ENCODE results near the gene PLA2G6.

PLA2G6 gene

DNA sequence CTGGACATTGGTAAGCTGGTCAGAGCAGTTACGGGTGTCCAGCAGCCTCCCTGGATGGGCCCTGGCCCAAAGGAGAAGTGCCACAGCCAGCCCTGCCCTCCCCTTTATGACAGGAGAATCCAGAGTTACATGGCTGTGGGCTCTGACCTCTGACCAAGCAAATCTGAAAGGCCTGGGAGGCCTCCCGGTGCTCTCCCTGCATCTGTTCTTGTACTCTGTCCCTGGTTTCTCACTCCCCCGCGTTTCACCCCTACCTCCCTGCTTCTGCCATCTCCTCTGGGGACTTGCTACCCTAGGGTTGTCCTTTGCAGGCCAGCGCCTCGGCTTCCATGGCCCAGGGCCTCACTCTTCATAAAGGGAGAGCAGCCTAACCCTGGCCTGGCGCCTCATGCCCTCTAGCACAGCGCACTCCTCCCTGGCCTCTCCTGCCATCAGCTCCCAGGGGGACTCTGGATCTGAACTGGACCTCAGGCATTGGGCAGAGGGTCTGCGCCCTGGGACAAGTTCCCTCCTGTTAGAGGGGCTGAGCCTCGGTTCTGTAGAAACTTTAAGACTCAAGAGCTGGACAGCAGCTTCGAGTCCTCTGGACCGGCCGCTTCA, 113.8 kb downstream of the PLA2G6 start:
- DNase-seq: no peak

DNA sequence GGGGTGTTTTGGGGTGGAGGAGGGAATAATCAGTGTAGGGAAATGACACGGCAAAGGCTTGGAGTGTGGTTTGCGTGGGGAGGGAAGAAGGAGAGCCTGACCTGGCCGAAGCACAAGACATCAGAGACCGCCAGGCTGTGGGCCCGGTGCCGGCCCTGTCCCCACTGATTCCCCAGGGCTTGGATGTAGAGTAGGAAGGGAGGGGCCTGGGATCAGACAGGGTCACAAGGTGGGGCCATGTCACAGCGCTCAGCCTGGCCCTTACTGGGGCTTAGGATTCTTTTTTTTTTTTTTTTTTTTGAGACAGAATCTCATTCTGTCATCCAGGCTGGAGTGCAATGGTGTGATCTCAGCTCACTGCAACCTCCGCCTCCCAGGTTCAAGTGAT, 114.6 kb downstream of the PLA2G6 start:
- no peak for DNase-seq

DNA sequence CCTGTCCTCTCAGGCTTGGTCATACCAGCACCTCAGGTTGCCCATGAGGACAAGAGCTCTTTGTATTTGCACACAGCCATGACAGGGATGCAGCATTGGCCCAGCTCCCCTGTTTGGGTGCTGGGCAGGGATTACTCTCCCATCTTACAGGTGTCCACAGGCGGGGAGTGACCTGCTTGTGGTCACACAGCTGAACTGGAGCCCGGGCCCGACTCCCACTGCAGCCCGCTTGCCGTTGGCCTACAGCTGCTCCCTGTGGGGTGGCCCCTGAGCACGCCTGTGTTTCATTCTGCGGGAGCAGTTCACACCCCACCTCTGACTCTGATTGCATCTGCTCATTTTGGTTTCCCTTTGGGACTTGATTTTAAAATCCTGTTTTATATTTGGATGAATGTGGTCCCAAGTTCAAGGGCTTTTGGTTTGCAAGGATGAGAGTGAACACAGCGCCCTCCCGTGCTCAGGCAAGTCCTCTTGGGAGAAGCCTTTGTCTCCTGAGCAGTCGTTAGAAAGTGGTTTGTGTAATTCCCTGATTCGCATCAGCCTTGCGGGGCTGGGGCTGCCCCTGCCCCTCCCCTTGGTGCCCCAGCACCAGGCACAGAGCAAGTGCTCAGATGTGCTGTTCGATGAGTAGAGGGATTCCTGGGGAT, 115.1 kb downstream of the PLA2G6 start:
- DNase-seq: no peak

DNA sequence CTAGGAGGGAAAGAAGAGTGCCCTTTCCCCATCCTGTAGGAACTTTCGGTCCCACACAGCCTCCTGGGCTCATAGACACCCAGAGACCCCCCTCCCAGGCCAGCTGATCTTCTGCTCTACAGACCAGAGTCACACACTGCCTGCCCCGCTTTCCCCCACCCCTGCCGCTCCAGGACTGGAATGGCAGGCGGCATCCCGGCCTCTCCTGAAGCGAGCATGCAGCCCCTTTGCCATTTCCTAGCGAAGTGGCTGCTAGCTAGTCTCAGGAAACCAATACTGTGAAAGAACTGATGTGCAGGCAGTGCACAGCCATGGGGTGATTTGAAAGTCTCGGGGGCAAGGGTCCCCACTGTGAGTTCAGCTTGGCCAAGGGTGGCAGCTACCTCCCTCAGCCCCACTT, 116.1 kb downstream of the PLA2G6 start:
- DNase-seq: no peak

DNA sequence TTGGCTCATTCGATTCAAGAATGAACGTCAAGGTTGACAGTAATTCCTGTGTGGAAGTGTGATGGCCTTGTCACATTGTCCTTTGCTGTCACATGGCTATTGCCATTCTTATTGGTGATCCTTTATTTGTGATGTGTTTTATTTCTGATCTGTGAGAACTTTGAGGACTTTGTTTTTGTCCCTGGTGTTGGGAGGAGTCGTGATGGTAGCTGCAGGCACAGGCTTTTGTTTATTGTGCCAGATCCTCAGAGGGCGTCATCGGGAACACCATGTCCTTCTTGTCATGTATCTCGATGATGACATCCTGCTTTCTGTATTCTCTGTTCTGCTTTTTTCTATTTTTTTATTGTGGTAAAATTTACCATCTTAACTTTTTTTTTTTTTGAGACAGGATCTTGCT, 118.8 kb downstream of the PLA2G6 start:
- DNase-seq: no peak
